H9 (cell line): ENCODE data around the gene HORMAD2. TPM values are rescaled to one million over a fixed set of nuclear protein-coding genes. Genes with fewer than 3 reads are reported as not detected.

Experiments used
- DNase-seq: peaks from one replicate; pipeline ENCODE4 v3.0.0-alpha.2; 2017
- H2AFZ ChIP-seq: one replicate; pipeline ENCODE4 v1.6.1; 2013; ENCODE audit warnings: mild to moderate bottlenecking, low read length, control low read depth, moderate library complexity
- H2AK5ac ChIP-seq: 2 replicates; pipeline ENCODE4 v1.6.1; 2013; ENCODE audit warnings: low read length, control low read depth, mixed read lengths; ENCODE audit not compliant: insufficient read length
- H2BK120ac ChIP-seq: one replicate; pipeline ENCODE4 v1.6.1; 2013; ENCODE audit warnings: low read depth, mild to moderate bottlenecking, low read length, control low read depth, inconsistent platforms; ENCODE audit not compliant: poor library complexity, severe bottlenecking
- H2BK12ac ChIP-seq: 2 replicates; pipeline ENCODE4 v1.6.1; 2013; ENCODE audit warnings: low read length, control low read depth, mixed read lengths, low read depth; ENCODE audit not compliant: insufficient read length
- H2BK15ac ChIP-seq: 2 replicates; pipeline ENCODE4 v1.6.1; 2013; ENCODE audit warnings: low read depth, low read length, control low read depth
- H2BK20ac ChIP-seq: one replicate; pipeline ENCODE4 v1.6.1; 2013; ENCODE audit warnings: low read depth, mild to moderate bottlenecking, low read length, control low read depth, inconsistent platforms; ENCODE audit not compliant: poor library complexity, severe bottlenecking
- H2BK5ac ChIP-seq: 2 replicates; pipeline ENCODE4 v1.6.1; 2013; ENCODE audit warnings: low read length, control low read depth, mixed read lengths; ENCODE audit not compliant: insufficient read length
- H3K14ac ChIP-seq: 2 replicates; pipeline ENCODE4 v1.6.1; 2013; ENCODE audit warnings: low read length, control low read depth; ENCODE audit not compliant: insufficient read depth
- H3K18ac ChIP-seq: 2 replicates; pipeline ENCODE4 v1.6.1; 2013; ENCODE audit warnings: low read depth, mild to moderate bottlenecking, mixed read lengths, low read length, control low read depth; ENCODE audit not compliant: insufficient read length
- H3K23ac ChIP-seq: 2 replicates; pipeline ENCODE4 v1.6.1; 2013; ENCODE audit warnings: low read length, control low read depth, mixed read lengths, low read depth; ENCODE audit not compliant: insufficient read length
- H3K23me2 ChIP-seq: 2 replicates; pipeline ENCODE4 v1.6.1; 2013; ENCODE audit warnings: low read depth, mild to moderate bottlenecking, mixed read lengths, low read length, control low read depth; ENCODE audit not compliant: insufficient read length, poor library complexity, severe bottlenecking
- H3K27ac ChIP-seq: 2 replicates; pipeline ENCODE4 v1.5.1; 2013; ENCODE audit warnings: low read length, control low read depth, mixed read lengths, low read depth; ENCODE audit not compliant: insufficient read length
- H3K27me3 ChIP-seq: 2 replicates; pipeline ENCODE4 v1.6.1; 2013; ENCODE audit warnings: low read length, control low read depth, inconsistent platforms; ENCODE audit not compliant: insufficient read depth
- H3K4ac ChIP-seq: 2 replicates; pipeline ENCODE4 v1.6.1; 2013; ENCODE audit warnings: low read depth, mild to moderate bottlenecking, control low read depth, inconsistent platforms, low read length, moderate library complexity
- H3K4me1 ChIP-seq: 2 replicates; pipeline ENCODE4 v1.6.1; 2013; ENCODE audit warnings: low read length, control low read depth, inconsistent platforms; ENCODE audit not compliant: insufficient read depth
- H3K4me2 ChIP-seq: 2 replicates; pipeline ENCODE4 v1.6.1; 2013; ENCODE audit warnings: low read length, control low read depth, mixed read lengths; ENCODE audit not compliant: insufficient read length, insufficient read depth
- H3K56ac ChIP-seq: 2 replicates; pipeline ENCODE4 v1.6.1; 2013; ENCODE audit warnings: low read depth, mild to moderate bottlenecking, mixed read lengths, low read length, control low read depth; ENCODE audit not compliant: insufficient read length
- H3K79me1 ChIP-seq: 2 replicates; pipeline ENCODE4 v1.6.1; 2013; ENCODE audit warnings: low read depth, mild to moderate bottlenecking, moderate library complexity, low read length, control low read depth, inconsistent platforms; ENCODE audit not compliant: insufficient read depth, poor library complexity, severe bottlenecking
- H3K79me2 ChIP-seq: 2 replicates; pipeline ENCODE4 v1.6.1; 2013; ENCODE audit warnings: low read length, control low read depth, inconsistent platforms; ENCODE audit not compliant: insufficient read depth
- H3K9ac ChIP-seq: 2 replicates; pipeline ENCODE4 v1.6.1; 2013; ENCODE audit warnings: low read length, control low read depth, mixed read lengths; ENCODE audit not compliant: insufficient read length; ENCODE audit errors: extremely low read depth
- H3K9me3 ChIP-seq: one replicate; pipeline ENCODE4 v1.6.1; 2013; ENCODE audit warnings: low read depth, low read length, inconsistent platforms; ENCODE audit not compliant: control insufficient read depth
- H3T11ph ChIP-seq: one replicate; pipeline ENCODE4 v1.6.1; 2013; ENCODE audit warnings: mild to moderate bottlenecking, low read length, control low read depth, inconsistent platforms
- H4K20me1 ChIP-seq: one replicate; pipeline ENCODE4 v1.6.1; 2013; ENCODE audit not compliant: control insufficient read depth, insufficient read length, insufficient read depth
- H4K5ac ChIP-seq: 2 replicates; pipeline ENCODE4 v1.6.1; 2013; ENCODE audit warnings: low read depth, mild to moderate bottlenecking, mixed read lengths, low read length, control low read depth; ENCODE audit not compliant: insufficient read length
- H4K8ac ChIP-seq: replicated peaks from 2 replicates; pipeline ENCODE4 v1.6.1; 2013; ENCODE audit warnings: low read length, control low read depth, mixed read lengths, low read depth; ENCODE audit not compliant: insufficient read length
- H4K91ac ChIP-seq: 2 replicates; pipeline ENCODE4 v1.6.1; 2013; ENCODE audit warnings: low read depth, mild to moderate bottlenecking, moderate library complexity, mixed read lengths, low read length, control low read depth; ENCODE audit not compliant: insufficient read length
- H3K27ac Mint-ChIP-seq, 3 experiments: 2 replicates in 2 of 3; 3 replicates in 1 of 3; pipeline ENCODE4 v1.8.0; 2020 to 2021; ENCODE audit warnings: mixed read lengths in 3 of 3, mild to moderate bottlenecking in 1 of 3, moderate library complexity in 1 of 3
- H3K27me3 Mint-ChIP-seq: 2 replicates; pipeline ENCODE4 v1.8.0; 2021; ENCODE audit warnings: low read depth, mild to moderate bottlenecking, moderate library complexity, mixed read lengths
- H3K36me3 Mint-ChIP-seq, 3 experiments: 2 replicates in 2 of 3; 3 replicates in 1 of 3; pipeline ENCODE4 v1.8.0; 2020 to 2021; ENCODE audit warnings: low read depth in 3 of 3, mixed read lengths in 3 of 3; ENCODE audit not compliant: insufficient read depth in 1 of 3
- H3K4me1 Mint-ChIP-seq, 2 experiments: 2 replicates each; pipeline ENCODE4 v1.8.0; 2020; ENCODE audit warnings: mixed read lengths in 2 of 2
- H3K4me3 Mint-ChIP-seq, 2 experiments: 2 replicates in 1 of 2; 3 replicates in 1 of 2; pipeline ENCODE4 v1.8.0; 2020 to 2021; ENCODE audit warnings: mild to moderate bottlenecking in 2 of 2, mixed read lengths in 2 of 2, moderate library complexity in 1 of 2
- H3K9me3 Mint-ChIP-seq, 2 experiments: 2 replicates in 1 of 2; 3 replicates in 1 of 2; pipeline ENCODE4 v1.8.0; 2020; ENCODE audit warnings: mild to moderate bottlenecking in 2 of 2, mixed read lengths in 2 of 2, moderate library complexity in 1 of 2
- CTCF ChIP-seq: fragments of 200-600 bp; sonication (generic); conservative IDR thresholded peaks from 3 replicates; pipeline ENCODE4 v1.8.0; 2021; ENCODE audit warnings: antibody characterized with exemption, mild to moderate bottlenecking
- WGBS: extraction: QIAGEN DNeasy Blood & Tissue Kit; methylation state at CpG from one replicate; pipeline ENCODE4 v1.1.7; 2013; ENCODE audit warnings: missing lambda C conversion rate, low lambda C conversion rate, mixed read lengths; ENCODE audit not compliant: insufficient read length; ENCODE audit errors: extremely low coverage; 5-methylcytosine and 5-hydroxymethylcytosine counted together
- total RNA-seq: library from RNA; stranded (reverse); gene quantifications from 2 replicates; pipeline ENCODE4 v1.2.1, GENCODE V29; 2021

Gene HORMAD2
- total RNA-seq, 1 experiment from 2014 or later = not detected

GRCh38 chr22:30191040-30191701 lies 110.9 kb downstream of the HORMAD2 start:
- no peak overlapping the region for H4K5ac ChIP-seq
- WGBS = no CpG with 5 or more reads among the region's 3 CpGs
- no peak overlapping the region for H3K4me2 ChIP-seq
- no peak overlapping the region for H3T11ph ChIP-seq
- H3K9me3 Mint-ChIP-seq = no peaks in the 10 kb centered on the region
- no peak overlapping the region for H3K4ac ChIP-seq
- no peak overlapping the region for H3K9ac ChIP-seq
- H3K27me3 ChIP-seq = no peaks in the 10 kb centered on the region
- H4K91ac ChIP-seq = no peak overlapping the region
- H3K4me3 Mint-ChIP-seq = no peak overlapping the region
- TF ChIP-seq CTCF = no peak
- no peak overlapping the region for H3K18ac ChIP-seq
- H2BK15ac ChIP-seq = no peak overlapping the region
- H3K27ac ChIP-seq = no peak overlapping the region
- H2AFZ ChIP-seq = no peak overlapping the region
- no peak overlapping the region for H3K14ac ChIP-seq
- H3K9me3 ChIP-seq = no peaks in the 10 kb centered on the region
- no peaks in the 10 kb centered on the region for H4K20me1 ChIP-seq
- H2BK120ac ChIP-seq = no peak overlapping the region
- no peaks in the 10 kb centered on the region for H3K79me1 ChIP-seq
- H2BK12ac ChIP-seq = no peak overlapping the region
- H3K27me3 Mint-ChIP-seq = no peaks in the 10 kb centered on the region
- H3K79me2 ChIP-seq = no peaks in the 10 kb centered on the region
- H3K36me3 Mint-ChIP-seq = no peaks in the 10 kb centered on the region
- peaks cover 2% of the 10 kb centered on the region; the same call in 1 of the 2 replicates for H3K4me1 ChIP-seq
- H3K27ac Mint-ChIP-seq = no peak overlapping the region; a peak in 1 of 7 replicates
- no peak overlapping the region for H2BK5ac ChIP-seq
- DNase-seq = no peak
- H3K4me1 Mint-ChIP-seq = peaks cover 30 to 33% of the 10 kb centered on the region in 2 experiments
- H2BK20ac ChIP-seq = no peak overlapping the region
- H4K8ac ChIP-seq = no peak overlapping the region
- H3K23ac ChIP-seq = no peak overlapping the region
- H3K56ac ChIP-seq = no peak overlapping the region
- H3K23me2 ChIP-seq = no peaks in the 10 kb centered on the region
- H2AK5ac ChIP-seq = no peak overlapping the region
